Liver (tissue), 9 donors: Measurements from ENCODE around the gene PER1. TPM values are rescaled to one million over a fixed set of nuclear protein-coding genes. Genes with fewer than 3 reads are reported as not detected.

Experiments
- DNase-seq: peaks from one replicate; pipeline ENCODE4 v3.0.0-alpha.2; 2017; ENCODE audit warnings: low spot score
- H3K27ac ChIP-seq, 2 donors: one replicate each; pipeline ENCODE4 v1.7.0; 2013; ENCODE audit warnings: inconsistent platforms in 2 of 2, low read length in 2 of 2, control low read depth in 1 of 2, low read depth in 1 of 2, mild to moderate bottlenecking in 1 of 2
- H3K27me3 ChIP-seq, 4 donors: one replicate each; pipeline versions ENCODE4 v1.6.1 to v1.7.0; 2013; ENCODE audit warnings: low read length in 3 of 4, inconsistent platforms in 1 of 4, mild to moderate bottlenecking in 1 of 4, moderate library complexity in 1 of 4; ENCODE audit not compliant: control insufficient read depth in 4 of 4, insufficient read depth in 4 of 4
- H3K36me3 ChIP-seq, 4 donors: one replicate each; pipeline versions ENCODE4 v1.6.1 to v1.7.0; 2013; ENCODE audit warnings: low read length in 3 of 4, mild to moderate bottlenecking in 3 of 4, low read depth in 1 of 4, moderate library complexity in 1 of 4; ENCODE audit not compliant: control insufficient read depth in 4 of 4, insufficient read depth in 3 of 4
- H3K4me1 ChIP-seq, 4 donors: one replicate each; pipeline versions ENCODE4 v1.6.1 to v1.7.0; 2013; ENCODE audit warnings: low read length in 3 of 4, mild to moderate bottlenecking in 3 of 4, moderate library complexity in 1 of 4; ENCODE audit not compliant: control insufficient read depth in 4 of 4, insufficient read depth in 4 of 4
- H3K4me3 ChIP-seq, 3 donors: one replicate each; pipeline versions ENCODE4 v1.6.1 to v1.7.0; 2013; ENCODE audit warnings: low read length in 3 of 3, control low read depth in 1 of 3, low read depth in 1 of 3, mild to moderate bottlenecking in 1 of 3
- H3K9ac ChIP-seq, 2 donors: one replicate each; pipeline ENCODE4 v1.7.0; 2013; ENCODE audit warnings: low read length in 2 of 2, mild to moderate bottlenecking in 2 of 2, moderate library complexity in 2 of 2, control low read depth in 1 of 2, low read depth in 1 of 2
- H3K9me3 ChIP-seq, 4 donors: one replicate each; pipeline versions ENCODE4 v1.6.1 to v1.7.0; 2013; ENCODE audit warnings: low read length in 3 of 4; ENCODE audit not compliant: control insufficient read depth in 4 of 4
- ATF3 ChIP-seq: IDR thresholded peaks from 2 replicates; pipeline ENCODE4 v1.6.1; 2016; ENCODE audit warnings: antibody characterized with exemption
- CTCF ChIP-seq: fragments of 150-350 bp; IDR thresholded peaks from 2 replicates; pipeline ENCODE4 v1.5.1; 2017; ENCODE audit warnings: improper control_type of control experiment, low read depth, low read length; ENCODE audit not compliant: missing input control
- EGR1 ChIP-seq, 2 donors: IDR thresholded peaks; 2 replicates each; pipeline ENCODE4 v1.6.1; 2016 to 2018; ENCODE audit warnings: antibody characterized with exemption in 2 of 2, low read depth in 2 of 2
- FOXA1 ChIP-seq: IDR thresholded peaks from 2 replicates; pipeline ENCODE4 v1.6.1; 2016; ENCODE audit warnings: antibody characterized with exemption
- FOXA2 ChIP-seq: IDR thresholded peaks from 2 replicates; pipeline ENCODE4 v1.6.1; 2016; ENCODE audit warnings: antibody characterized with exemption
- GABPA ChIP-seq, 2 donors: IDR thresholded peaks in 1 of 2; conservative IDR thresholded peaks in 1 of 2; 2 replicates each; pipeline ENCODE4 v1.6.1; 2016; ENCODE audit warnings: antibody characterized with exemption in 2 of 2, mild to moderate bottlenecking in 1 of 2, moderate library complexity in 1 of 2
- HNF4A ChIP-seq, 2 donors: conservative IDR thresholded peaks; 2 replicates each; pipeline ENCODE4 v1.6.1; 2016; ENCODE audit warnings: antibody characterized with exemption in 2 of 2, mild to moderate bottlenecking in 2 of 2
- HNF4G ChIP-seq: IDR thresholded peaks from 2 replicates; pipeline ENCODE4 v1.6.1; 2016; ENCODE audit warnings: antibody characterized with exemption
- JUND ChIP-seq, 2 donors: IDR thresholded peaks; 2 replicates each; pipeline ENCODE4 v1.6.1; 2016; ENCODE audit warnings: antibody characterized with exemption in 2 of 2
- NR2F2 ChIP-seq: IDR thresholded peaks from 2 replicates; pipeline ENCODE4 v1.6.1; 2016; ENCODE audit warnings: antibody characterized with exemption
- RAD21 ChIP-seq, 2 donors: IDR thresholded peaks; 2 replicates each; pipeline ENCODE4 v1.6.1; 2016; ENCODE audit warnings: antibody characterized with exemption in 2 of 2, mild to moderate bottlenecking in 2 of 2
- RXRA ChIP-seq, 2 donors: IDR thresholded peaks; 2 replicates each; pipeline ENCODE4 v1.6.1; 2017 to 2018; ENCODE audit warnings: antibody characterized with exemption in 2 of 2, mild to moderate bottlenecking in 1 of 2
- SP1 ChIP-seq: IDR thresholded peaks from 2 replicates; pipeline ENCODE4 v1.6.1; 2018; ENCODE audit warnings: antibody characterized with exemption, mild to moderate bottlenecking
- TAF1 ChIP-seq: conservative IDR thresholded peaks from 2 replicates; pipeline ENCODE4 v1.6.1; 2016; ENCODE audit warnings: antibody characterized with exemption, mild to moderate bottlenecking
- YY1 ChIP-seq: IDR thresholded peaks from 2 replicates; pipeline ENCODE4 v1.6.1; 2016; ENCODE audit warnings: antibody characterized with exemption, mild to moderate bottlenecking
- WGBS: extraction: QIAGEN DNeasy Blood & Tissue Kit; methylation state at CpG from one replicate; pipeline ENCODE4 v1.1.7; 2013; 5-methylcytosine and 5-hydroxymethylcytosine counted together
- polyA plus RNA-seq, 2 donors: library from polyadenylated mRNA; stranded (reverse) in 1 of 2; unstranded in 1 of 2; fragments of 200-250 nt in 1 of 2; fragments of >200 nt in 1 of 2; fragmentation: Nextera tagmentation in 1 of 2; extraction: Ambion mirVana in 1 of 2; gene quantifications; one replicate each; pipeline versions ENCODE4 v1.2.1 to v1.2.3, GENCODE V29; 2013 to 2015
- total RNA-seq, 2 donors: library from RNA; depleted of rRNA; stranded (reverse); fragments of >200 nt; gene quantifications; one replicate each; pipeline ENCODE4 v1.2.3, GENCODE V29; 2014
- TF ChIP-seq, protein P1 (sequence below): IDR thresholded peaks from 2 replicates; pipeline ENCODE4 v1.6.1; 2016; ENCODE audit warnings: antibody characterized with exemption
- TF ChIP-seq, protein P2 (sequence below): IDR thresholded peaks from 2 replicates; pipeline ENCODE4 v1.6.1; 2016; ENCODE audit warnings: antibody characterized with exemption
- TF ChIP-seq, protein P3 (sequence below): IDR thresholded peaks from 2 replicates; pipeline ENCODE4 v1.6.1; 2016; ENCODE audit warnings: antibody characterized with exemption, mild to moderate bottlenecking
- donor health status: healthy.
- donor health status: healthy.
- donor health status: healthy.
- donor health status: healthy.
- donor health status: healthy.

PER1 gene
- total and polyA plus RNA-seq, 4 donors: 10.1 to 71.6 (median 29.7) TPM

DNA sequence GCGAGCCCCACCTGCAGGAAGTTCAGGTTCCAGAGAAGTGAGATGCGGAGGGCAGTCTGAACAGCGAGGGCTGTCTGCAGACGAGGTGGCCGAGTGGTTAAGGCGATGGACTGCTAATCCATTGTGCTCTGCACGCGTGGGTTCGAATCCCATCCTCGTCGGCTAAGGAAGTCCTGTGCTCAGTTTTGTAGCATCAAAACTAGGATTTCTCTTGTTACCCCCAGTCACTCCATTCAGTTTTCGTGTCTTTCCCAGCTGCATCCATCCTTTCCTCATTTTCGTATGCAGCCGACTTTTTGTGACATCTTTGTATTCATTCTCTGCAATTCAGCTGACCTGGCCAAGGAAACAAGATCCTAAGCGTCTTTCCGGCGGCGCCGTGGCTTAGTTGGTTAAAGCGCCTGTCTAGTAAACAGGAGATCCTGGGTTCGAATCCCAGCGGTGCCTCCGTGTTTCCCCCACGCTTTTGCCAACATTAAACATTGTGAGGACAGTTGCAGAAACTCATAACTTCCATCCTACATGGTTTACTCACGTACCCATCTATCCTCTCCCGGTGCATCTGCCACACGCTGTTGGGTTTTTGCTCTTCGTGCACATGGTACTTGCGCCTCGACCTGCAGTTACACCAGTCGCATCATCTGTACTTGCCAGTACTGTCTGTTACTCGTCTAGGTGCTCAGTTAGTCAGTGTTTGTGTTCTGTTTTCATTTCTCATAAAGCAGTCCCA is 34.7 kb upstream of the PER1 start:
- H3K4me1 ChIP-seq: peaks cover 11 to 50% (median 31%) of the 10 kb centered on the region in 4 donors
- no peaks in the 10 kb centered on the region for H3K36me3 ChIP-seq
- H3K27ac ChIP-seq: peak overlapping the region; percentile 73 to 85
- H3K4me3 ChIP-seq: peak overlapping the region; percentile 52 to 76 (median 57)
- peak; percentile 98 for DNase-seq
- H3K27me3 ChIP-seq: no peaks in the 10 kb centered on the region
- H3K9ac ChIP-seq: no peak overlapping the region
- under 1% methylated on average over 32 of the region's 32 CpGs for WGBS
- TF ChIP-seq, protein P1, sequence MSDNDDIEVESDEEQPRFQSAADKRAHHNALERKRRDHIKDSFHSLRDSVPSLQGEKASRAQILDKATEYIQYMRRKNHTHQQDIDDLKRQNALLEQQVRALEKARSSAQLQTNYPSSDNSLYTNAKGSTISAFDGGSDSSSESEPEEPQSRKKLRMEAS: peak; percentile 2
- TF ChIP-seq NR2F2 (no peak), FOXA2 (peak; percentile 5), CTCF (no peak), RXRA (IDR thresholded peaks at IDR 0.05) (peak in 1 of 2 donors; percentile 31), YY1 (no peak), JUND (IDR thresholded peaks at IDR 0.05) (peak in 1 of 2 donors; percentile 7), EGR1 (IDR thresholded peaks at IDR 0.05; ENCODE audit: low read depth in 2 of 2) (no peak), GABPA (IDR thresholded peaks at IDR 0.05 in 1 of 2, conservative IDR thresholded peaks at IDR 0.05 in 1 of 2) (peak; percentile 46 to 70), HNF4A (conservative IDR thresholded peaks at IDR 0.05) (no peak), RAD21 (IDR thresholded peaks at IDR 0.05) (peak in 1 of 2 donors; percentile 31), ATF3 (peak; percentile 97), HNF4G (no peak), FOXA1 (no peak), TAF1 (no peak), SP1 (no peak)
- TF ChIP-seq, protein P2, sequence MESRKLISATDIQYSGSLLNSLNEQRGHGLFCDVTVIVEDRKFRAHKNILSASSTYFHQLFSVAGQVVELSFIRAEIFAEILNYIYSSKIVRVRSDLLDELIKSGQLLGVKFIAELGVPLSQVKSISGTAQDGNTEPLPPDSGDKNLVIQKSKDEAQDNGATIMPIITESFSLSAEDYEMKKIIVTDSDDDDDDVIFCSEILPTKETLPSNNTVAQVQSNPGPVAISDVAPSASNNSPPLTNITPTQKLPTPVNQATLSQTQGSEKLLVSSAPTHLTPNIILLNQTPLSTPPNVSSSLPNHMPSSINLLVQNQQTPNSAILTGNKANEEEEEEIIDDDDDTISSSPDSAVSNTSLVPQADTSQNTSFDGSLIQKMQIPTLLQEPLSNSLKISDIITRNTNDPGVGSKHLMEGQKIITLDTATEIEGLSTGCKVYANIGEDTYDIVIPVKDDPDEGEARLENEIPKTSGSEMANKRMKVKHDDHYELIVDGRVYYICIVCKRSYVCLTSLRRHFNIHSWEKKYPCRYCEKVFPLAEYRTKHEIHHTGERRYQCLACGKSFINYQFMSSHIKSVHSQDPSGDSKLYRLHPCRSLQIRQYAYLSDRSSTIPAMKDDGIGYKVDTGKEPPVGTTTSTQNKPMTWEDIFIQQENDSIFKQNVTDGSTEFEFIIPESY: peak; percentile 10
- TF ChIP-seq, protein P3, sequence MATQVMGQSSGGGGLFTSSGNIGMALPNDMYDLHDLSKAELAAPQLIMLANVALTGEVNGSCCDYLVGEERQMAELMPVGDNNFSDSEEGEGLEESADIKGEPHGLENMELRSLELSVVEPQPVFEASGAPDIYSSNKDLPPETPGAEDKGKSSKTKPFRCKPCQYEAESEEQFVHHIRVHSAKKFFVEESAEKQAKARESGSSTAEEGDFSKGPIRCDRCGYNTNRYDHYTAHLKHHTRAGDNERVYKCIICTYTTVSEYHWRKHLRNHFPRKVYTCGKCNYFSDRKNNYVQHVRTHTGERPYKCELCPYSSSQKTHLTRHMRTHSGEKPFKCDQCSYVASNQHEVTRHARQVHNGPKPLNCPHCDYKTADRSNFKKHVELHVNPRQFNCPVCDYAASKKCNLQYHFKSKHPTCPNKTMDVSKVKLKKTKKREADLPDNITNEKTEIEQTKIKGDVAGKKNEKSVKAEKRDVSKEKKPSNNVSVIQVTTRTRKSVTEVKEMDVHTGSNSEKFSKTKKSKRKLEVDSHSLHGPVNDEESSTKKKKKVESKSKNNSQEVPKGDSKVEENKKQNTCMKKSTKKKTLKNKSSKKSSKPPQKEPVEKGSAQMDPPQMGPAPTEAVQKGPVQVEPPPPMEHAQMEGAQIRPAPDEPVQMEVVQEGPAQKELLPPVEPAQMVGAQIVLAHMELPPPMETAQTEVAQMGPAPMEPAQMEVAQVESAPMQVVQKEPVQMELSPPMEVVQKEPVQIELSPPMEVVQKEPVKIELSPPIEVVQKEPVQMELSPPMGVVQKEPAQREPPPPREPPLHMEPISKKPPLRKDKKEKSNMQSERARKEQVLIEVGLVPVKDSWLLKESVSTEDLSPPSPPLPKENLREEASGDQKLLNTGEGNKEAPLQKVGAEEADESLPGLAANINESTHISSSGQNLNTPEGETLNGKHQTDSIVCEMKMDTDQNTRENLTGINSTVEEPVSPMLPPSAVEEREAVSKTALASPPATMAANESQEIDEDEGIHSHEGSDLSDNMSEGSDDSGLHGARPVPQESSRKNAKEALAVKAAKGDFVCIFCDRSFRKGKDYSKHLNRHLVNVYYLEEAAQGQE: peak; percentile 44
- H3K9me3 ChIP-seq: no peaks in the 10 kb centered on the region
